OCI-LY7 (cell line): ENCODE data around the gene NAA10. TPM values are rescaled to one million over a fixed set of nuclear protein-coding genes. Genes with fewer than 3 reads are reported as not detected.
A peak's percentile ranks its signal among the peaks of the same experiment; 100 is the strongest.

Experiments
- BruUV-seq: library from RNA; stranded (reverse); fragments of 400-500 nt; replicated peaks from 2 replicates; lab custom pipeline; 2021; lab: Mats Ljungman, UMichigan
- CTCF ChIA-PET: fragments of 300-600 bp; sonication (Branson Sonifier 250); formaldehyde crosslinking; loops from one replicate; lab custom pipeline; 2022; ENCODE audit warnings: antibody characterized with exemption; ENCODE audit not compliant: unreplicated experiment; lab: Charles Lee
- POLR2A ChIA-PET: fragments of 300-600 bp; sonication (Branson Sonifier 250); formaldehyde crosslinking; loops from one replicate; lab custom pipeline; 2022; ENCODE audit warnings: antibody characterized with exemption; lab: Charles Lee
- DNase-seq: peaks from one replicate; pipeline ENCODE4 v3.0.0-alpha.2; 2015; ENCODE audit warnings: low spot score
- H2AFZ ChIP-seq: fragments of 200-600 bp; sonication (generic), shearing (Covaris generic); 2 replicates; pipeline ENCODE4 v1.6.1; 2014; ENCODE audit warnings: mild to moderate bottlenecking, antibody characterized with exemption, low read length, moderate library complexity
- H3K27ac ChIP-seq: fragments of 200-600 bp; sonication (generic); 2 replicates; pipeline ENCODE4 v1.5.1; 2014; ENCODE audit warnings: mixed run types, low read depth, mild to moderate bottlenecking, moderate library complexity, low read length, inconsistent platforms; ENCODE audit not compliant: poor library complexity, severe bottlenecking
- H3K36me3 ChIP-seq: fragments of 200-600 bp; sonication (generic); 2 replicates; pipeline ENCODE4 v1.6.1; 2014; ENCODE audit warnings: mild to moderate bottlenecking, antibody characterized with exemption, low read length, moderate library complexity, mixed read lengths; ENCODE audit not compliant: insufficient read depth
- H3K4me1 ChIP-seq: fragments of 200-600 bp; sonication (generic); 2 replicates; pipeline ENCODE4 v1.5.1; 2014; ENCODE audit warnings: mild to moderate bottlenecking, low read length; ENCODE audit not compliant: insufficient read depth, poor library complexity, severe bottlenecking
- H3K4me2 ChIP-seq: fragments of 200-600 bp; sonication (generic); 2 replicates; pipeline ENCODE4 v1.6.1; 2014; ENCODE audit warnings: mild to moderate bottlenecking, low read length
- H3K4me3 ChIP-seq: fragments of 200-600 bp; sonication (generic); 2 replicates; pipeline ENCODE4 v1.5.1; 2014; ENCODE audit warnings: mild to moderate bottlenecking, low read depth, low read length; ENCODE audit not compliant: poor library complexity, severe bottlenecking
- H3K79me2 ChIP-seq: fragments of 200-600 bp; sonication (generic); 2 replicates; pipeline ENCODE4 v1.6.1; 2016; ENCODE audit warnings: low read depth, mild to moderate bottlenecking, low read length, moderate library complexity, mixed read lengths; ENCODE audit not compliant: insufficient read depth
- H3K9me2 ChIP-seq: fragments of 200-600 bp; sonication (generic); 2 replicates; pipeline ENCODE4 v1.6.1; 2016; ENCODE audit warnings: mild to moderate bottlenecking, low read length, mixed read lengths; ENCODE audit not compliant: insufficient read depth
- H3K9me3 ChIP-seq: fragments of 200-600 bp; sonication (generic); 2 replicates; pipeline ENCODE4 v1.6.1; 2014; ENCODE audit warnings: mild to moderate bottlenecking, mixed run types, low read length, mixed read lengths
- H4K20me1 ChIP-seq: fragments of 200-600 bp; sonication (generic); 2 replicates; pipeline ENCODE4 v1.6.1; 2014; ENCODE audit warnings: mild to moderate bottlenecking, antibody characterized with exemption, low read length, moderate library complexity, mixed read lengths; ENCODE audit not compliant: insufficient read depth
- EZH2phosphoT487 ChIP-seq: fragments of 200-600 bp; sonication (generic); IDR thresholded peaks from 2 replicates; pipeline ENCODE4 v1.6.1; 2018; ENCODE audit warnings: low read depth, borderline replicate concordance, mild to moderate bottlenecking, mixed run types, antibody characterized with exemption, low read length, moderate library complexity, mixed read lengths
- intact Hi-C: fragments of 100-400 bp; cut with micrococcal nuclease; formaldehyde crosslinking; loops from one replicate; pipeline ENCODE4 v1.10.0; 2022; ENCODE audit not compliant: unreplicated experiment
- total RNA-seq, 2 experiments: library from RNA; depleted of rRNA in 1 of 2; stranded (reverse); fragments of >200 nt in 1 of 2; shearing (Covaris generic) in 1 of 2; gene quantifications; 2 replicates each; pipeline ENCODE4 v1.2.3, GENCODE V29; 2014 to 2022
- TF ChIP-seq, protein P1 (sequence below): fragments of 200-600 bp; sonication (generic); conservative IDR thresholded peaks from 2 replicates; pipeline ENCODE4 v1.5.1; 2014; ENCODE audit warnings: mild to moderate bottlenecking, antibody characterized with exemption, low read length, moderate library complexity, mixed read lengths

The NAA10 gene
- total RNA-seq, 2 experiments from 2014 or later = 82.7 to 105 TPM

DNA sequence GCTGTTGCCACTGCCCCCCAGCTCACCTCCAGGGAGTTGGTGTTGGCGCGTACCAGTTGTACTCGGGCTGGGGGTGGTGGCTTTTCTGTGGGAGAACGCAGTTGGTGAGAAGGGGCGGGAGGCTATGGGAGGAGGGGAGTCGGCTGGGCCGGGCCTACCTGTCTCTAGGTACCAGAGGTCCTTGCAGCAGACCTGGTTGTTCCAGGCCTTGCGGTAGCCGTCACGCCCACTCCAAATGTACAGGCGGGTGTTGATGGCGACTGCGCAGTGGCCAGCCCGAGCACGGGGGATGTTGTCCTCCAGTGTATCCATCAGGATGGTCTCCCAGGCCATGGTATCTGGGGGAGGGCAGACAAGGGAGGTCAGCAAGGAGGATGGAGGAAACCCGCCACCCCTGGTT, 25.2 kb upstream of the NAA10 start:
- no peak overlapping the region for H3K4me3 ChIP-seq
- H3K4me2 ChIP-seq = no peak overlapping the region
- CTCF ChIA-PET = no interaction called here
- no peaks in the 10 kb centered on the region for H3K4me1 ChIP-seq
- H3K9me3 ChIP-seq = no peaks in the 10 kb centered on the region
- peaks cover 21% of the 10 kb centered on the region for H3K79me2 ChIP-seq
- H3K27ac ChIP-seq = no peak overlapping the region
- TF ChIP-seq EZH2phosphoT487 = no peak
- TF ChIP-seq, protein P1, sequence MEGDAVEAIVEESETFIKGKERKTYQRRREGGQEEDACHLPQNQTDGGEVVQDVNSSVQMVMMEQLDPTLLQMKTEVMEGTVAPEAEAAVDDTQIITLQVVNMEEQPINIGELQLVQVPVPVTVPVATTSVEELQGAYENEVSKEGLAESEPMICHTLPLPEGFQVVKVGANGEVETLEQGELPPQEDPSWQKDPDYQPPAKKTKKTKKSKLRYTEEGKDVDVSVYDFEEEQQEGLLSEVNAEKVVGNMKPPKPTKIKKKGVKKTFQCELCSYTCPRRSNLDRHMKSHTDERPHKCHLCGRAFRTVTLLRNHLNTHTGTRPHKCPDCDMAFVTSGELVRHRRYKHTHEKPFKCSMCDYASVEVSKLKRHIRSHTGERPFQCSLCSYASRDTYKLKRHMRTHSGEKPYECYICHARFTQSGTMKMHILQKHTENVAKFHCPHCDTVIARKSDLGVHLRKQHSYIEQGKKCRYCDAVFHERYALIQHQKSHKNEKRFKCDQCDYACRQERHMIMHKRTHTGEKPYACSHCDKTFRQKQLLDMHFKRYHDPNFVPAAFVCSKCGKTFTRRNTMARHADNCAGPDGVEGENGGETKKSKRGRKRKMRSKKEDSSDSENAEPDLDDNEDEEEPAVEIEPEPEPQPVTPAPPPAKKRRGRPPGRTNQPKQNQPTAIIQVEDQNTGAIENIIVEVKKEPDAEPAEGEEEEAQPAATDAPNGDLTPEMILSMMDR = no peak
- POLR2A ChIA-PET = interaction anchor here (1.0 kb wide), 1 partner anchor 8 kb away, joined by 3 read pairs; no protein-coding TSS in a partner anchor
- no TSS peak for BruUV-seq
- H3K36me3 ChIP-seq = peaks cover 100% of the 10 kb centered on the region
- intact Hi-C loops = no loop called here
- H3K9me2 ChIP-seq = no peaks in the 10 kb centered on the region
- no peak overlapping the region for H2AFZ ChIP-seq
- DNase-seq = no peak
- H4K20me1 ChIP-seq = no peaks in the 10 kb centered on the region

DNA sequence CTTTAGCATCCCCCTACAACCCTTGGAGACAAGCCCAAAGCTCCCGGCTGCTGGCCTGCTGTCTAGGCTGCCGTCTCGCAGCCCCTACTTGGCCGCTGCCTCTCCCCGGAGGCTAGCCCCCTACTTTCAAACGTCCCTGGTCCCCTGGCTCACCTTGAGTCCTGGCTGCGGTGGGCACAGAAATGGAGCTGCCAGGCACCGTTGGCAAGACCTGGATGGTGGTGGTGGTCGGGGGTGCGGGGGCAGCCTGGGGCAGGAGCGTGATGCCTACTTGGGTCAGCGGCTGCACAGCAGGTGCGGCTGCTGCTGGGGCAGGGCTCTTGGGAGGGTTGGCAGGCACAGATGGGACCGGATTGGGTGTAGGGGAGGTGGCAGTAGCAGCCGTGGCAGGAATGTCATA, 24.8 kb upstream of the NAA10 start:
- BruUV-seq = TSS peak; percentile 35
- Histone ChIP-seq H3K4me1 (no peaks in the 10 kb centered on the region), H2AFZ (no peak overlapping the region), H4K20me1 (no peaks in the 10 kb centered on the region), H3K36me3 (peaks cover 99% of the 10 kb centered on the region), H3K27ac (no peak overlapping the region), H3K4me3 (no peak overlapping the region), H3K9me3 (no peaks in the 10 kb centered on the region), H3K9me2 (no peaks in the 10 kb centered on the region), H3K79me2 (peaks cover 17% of the 10 kb centered on the region), H3K4me2 (no peak overlapping the region)
- no peak for DNase-seq
- intact Hi-C loops = no loop called here
- no peak for TF ChIP-seq EZH2phosphoT487
- TF ChIP-seq, protein P1 = no peak
- ChIA-PET POLR2A (interaction anchor here (1.0 kb wide), 1 partner anchor 9 kb away, joined by 3 read pairs; no protein-coding TSS in a partner anchor), CTCF (no interaction called here)

DNA sequence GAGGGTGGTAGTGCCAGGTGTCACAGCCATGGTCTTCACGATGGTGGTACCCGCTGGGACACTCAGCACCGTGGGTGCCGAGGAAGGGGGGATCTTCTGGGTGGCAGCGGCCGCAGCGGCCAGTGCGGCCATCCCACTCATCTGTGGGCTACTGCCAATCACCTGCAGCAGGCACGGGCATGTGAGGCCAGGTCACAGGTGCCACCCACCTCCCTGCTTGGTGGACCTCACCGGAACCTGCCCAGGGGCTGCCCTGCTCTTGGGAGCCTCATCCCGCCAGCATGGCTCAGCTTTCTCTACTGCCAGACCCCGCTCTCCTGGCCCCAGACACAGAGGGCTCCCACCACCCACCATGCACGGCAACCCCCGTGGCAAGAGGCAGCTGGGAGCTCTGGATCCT, 23.8 kb upstream of the NAA10 start:
- Histone ChIP-seq H2AFZ (no peak overlapping the region), H3K4me3 (no peak overlapping the region), H3K9me3 (no peaks in the 10 kb centered on the region), H4K20me1 (no peaks in the 10 kb centered on the region), H3K79me2 (peaks cover 6% of the 10 kb centered on the region), H3K4me2 (no peak overlapping the region), H3K36me3 (peaks cover 99% of the 10 kb centered on the region), H3K27ac (no peak overlapping the region), H3K4me1 (no peaks in the 10 kb centered on the region), H3K9me2 (no peaks in the 10 kb centered on the region)
- BruUV-seq = no TSS peak
- intact Hi-C loops = no loop called here
- ChIA-PET POLR2A (no interaction called here), CTCF (no interaction called here)
- TF ChIP-seq, protein P1 = no peak
- no peak for TF ChIP-seq EZH2phosphoT487
- DNase-seq = no peak
